ENCODE measurements around the gene ARHGEF17. TPM values are rescaled to one million over a fixed set of nuclear protein-coding genes. Genes with fewer than 3 reads are reported as not detected.

ARHGEF17 gene
- total RNA-seq, 1 donor from 2014 or later = 4.5 TPM

- Histone ChIP-seq H3K4me3 (ENCODE audit: low read depth, low read length) (no peak overlapping the region), H3K27me3 (ENCODE audit: control insufficient read depth, insufficient read depth, low read length) (no peaks in the 10 kb centered on the region), H3K36me3 (ENCODE audit: control insufficient read depth, insufficient read depth, low read length) (no peaks in the 10 kb centered on the region)
- FAIRE-seq (no peak), DNase-seq (ENCODE audit: low read depth) (no peak)
- no peak for TF ChIP-seq CTCF (IDR thresholded peaks at IDR 0.05; ENCODE audit: insufficient read depth, low read length, severe bottlenecking)
Measured at GRCh38 chr11:73293356-73293936, 14.6 kb upstream of the ARHGEF17 start.

- Histone ChIP-seq H3K27me3 (ENCODE audit: control insufficient read depth, insufficient read depth, low read length) (no peaks in the 10 kb centered on the region), H3K4me3 (ENCODE audit: low read depth, low read length) (no peak overlapping the region), H3K36me3 (ENCODE audit: control insufficient read depth, insufficient read depth, low read length) (no peaks in the 10 kb centered on the region)
- DNase-seq (ENCODE audit: low read depth) = no peak
- FAIRE-seq = no peak
- TF ChIP-seq CTCF (IDR thresholded peaks at IDR 0.05; ENCODE audit: insufficient read depth, low read length, severe bottlenecking) = no peak
Measured at GRCh38 chr11:73294604-73295003, 13.5 kb upstream of the ARHGEF17 start.

DNA sequence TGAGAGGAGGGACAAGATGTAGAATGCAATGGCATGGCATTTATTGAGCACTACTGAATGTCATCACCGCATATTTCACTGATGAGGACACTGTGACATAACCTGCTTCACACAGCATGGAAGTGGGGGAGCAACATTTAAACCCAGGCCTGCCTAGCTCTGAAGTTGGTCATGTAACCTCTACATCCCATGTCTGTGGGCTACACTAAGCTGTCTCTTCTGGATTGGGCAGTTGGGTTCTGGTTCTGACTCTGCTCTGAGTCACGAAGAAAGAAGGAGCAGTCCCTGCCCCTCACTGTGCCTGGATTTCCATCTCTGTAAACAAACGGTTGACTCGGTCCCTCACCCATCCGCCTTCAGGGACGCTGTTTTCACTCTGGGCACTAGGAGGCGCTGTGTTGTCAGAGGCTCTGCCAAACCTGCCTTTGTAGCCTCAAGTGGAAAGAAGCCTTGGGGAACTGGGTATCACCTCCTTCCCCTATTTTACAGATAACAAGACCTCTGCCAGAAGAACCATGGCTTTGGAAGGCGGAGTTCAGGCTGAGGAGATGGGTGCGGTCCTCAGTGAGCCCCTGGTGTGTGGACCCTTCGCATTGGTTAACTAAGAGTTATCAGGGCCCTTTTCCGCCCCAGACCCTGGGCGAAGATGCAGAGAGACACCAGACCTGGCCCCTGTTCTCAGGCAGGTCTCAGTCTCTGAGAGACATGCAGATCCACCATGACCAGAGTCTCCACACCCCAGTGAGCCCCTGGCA, 12.7 kb upstream of the ARHGEF17 start:
- TF ChIP-seq CTCF (IDR thresholded peaks at IDR 0.05; ENCODE audit: insufficient read depth, low read length, severe bottlenecking) = peak; percentile 97
- no peak overlapping the region for H3K4me3 ChIP-seq (ENCODE audit: low read depth, low read length)
- no peaks in the 10 kb centered on the region for H3K27me3 ChIP-seq (ENCODE audit: control insufficient read depth, insufficient read depth, low read length)
- H3K36me3 ChIP-seq (ENCODE audit: control insufficient read depth, insufficient read depth, low read length) = no peaks in the 10 kb centered on the region
- DNase-seq (ENCODE audit: low read depth) = peak; percentile 71
- peak; percentile 93 for FAIRE-seq

DNA sequence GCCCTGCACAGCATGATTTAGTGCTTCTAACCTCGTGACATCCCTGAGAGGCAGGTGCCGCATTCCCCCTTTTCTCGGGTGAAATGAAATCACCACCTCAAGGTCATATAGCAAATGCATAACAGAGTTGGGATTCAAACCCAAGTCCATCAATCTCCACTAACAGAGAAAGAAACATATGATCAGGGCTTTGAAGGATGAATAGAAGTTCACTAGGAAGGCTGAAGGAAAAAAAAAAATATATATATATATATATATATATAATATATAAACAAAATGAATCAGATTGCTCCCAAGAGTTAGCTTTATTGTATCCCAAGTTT, 12.1 kb upstream of the ARHGEF17 start:
- H3K36me3 ChIP-seq (ENCODE audit: control insufficient read depth, insufficient read depth, low read length) = no peaks in the 10 kb centered on the region

GRCh38 chr11:73296501-73297230, 11.4 kb upstream of the ARHGEF17 start:
- no peaks in the 10 kb centered on the region for H3K36me3 ChIP-seq (ENCODE audit: control insufficient read depth, insufficient read depth, low read length)
- DNase-seq (ENCODE audit: low read depth) (no peak), FAIRE-seq (no peak)
- no peak overlapping the region for H3K4me3 ChIP-seq (ENCODE audit: low read depth, low read length)
- TF ChIP-seq CTCF (IDR thresholded peaks at IDR 0.05; ENCODE audit: insufficient read depth, low read length, severe bottlenecking) = no peak
- no peaks in the 10 kb centered on the region for H3K27me3 ChIP-seq (ENCODE audit: control insufficient read depth, insufficient read depth, low read length)

More for the DNA sequence above, 12.1 kb upstream of the ARHGEF17 start:
- DNase-seq (ENCODE audit: low read depth) = no peak
- no peak for FAIRE-seq
- Histone ChIP-seq H3K4me3 (ENCODE audit: low read depth, low read length) (no peak overlapping the region), H3K27me3 (ENCODE audit: control insufficient read depth, insufficient read depth, low read length) (no peaks in the 10 kb centered on the region)
- no peak for TF ChIP-seq CTCF (IDR thresholded peaks at IDR 0.05; ENCODE audit: insufficient read depth, low read length, severe bottlenecking)

Data from bronchial epithelial cell (primary cell).